SIG-M5 (cell line): ENCODE results near the gene MCC.

Experiments
- DNase-seq: peaks from one replicate; lab custom pipeline; 2025; lab: John Stamatoyannopoulos, UW

MCC gene

GRCh38 chr5:113108485-113108884 is 379.8 kb downstream of the MCC start:
- DNase-seq: no peak

DNA sequence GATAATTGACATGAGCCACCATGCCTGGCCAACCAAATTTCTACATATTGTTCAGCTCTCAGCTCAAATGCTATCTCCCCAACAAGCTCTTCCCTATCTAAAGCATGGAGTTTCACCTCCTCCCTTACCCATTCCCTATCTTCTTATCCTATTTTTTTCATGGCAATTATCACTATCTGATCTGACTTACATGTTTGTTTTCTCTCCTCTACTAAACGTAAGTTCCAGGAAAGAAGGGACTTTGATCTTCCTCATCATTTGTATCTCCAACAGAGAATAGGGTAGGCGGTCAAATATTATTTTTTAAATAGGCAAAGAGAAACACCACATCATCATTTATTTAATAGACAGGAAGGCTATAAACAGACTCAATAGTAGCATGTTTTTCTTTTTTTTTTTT is 381.4 kb downstream of the MCC start:
- no peak for DNase-seq

DNA sequence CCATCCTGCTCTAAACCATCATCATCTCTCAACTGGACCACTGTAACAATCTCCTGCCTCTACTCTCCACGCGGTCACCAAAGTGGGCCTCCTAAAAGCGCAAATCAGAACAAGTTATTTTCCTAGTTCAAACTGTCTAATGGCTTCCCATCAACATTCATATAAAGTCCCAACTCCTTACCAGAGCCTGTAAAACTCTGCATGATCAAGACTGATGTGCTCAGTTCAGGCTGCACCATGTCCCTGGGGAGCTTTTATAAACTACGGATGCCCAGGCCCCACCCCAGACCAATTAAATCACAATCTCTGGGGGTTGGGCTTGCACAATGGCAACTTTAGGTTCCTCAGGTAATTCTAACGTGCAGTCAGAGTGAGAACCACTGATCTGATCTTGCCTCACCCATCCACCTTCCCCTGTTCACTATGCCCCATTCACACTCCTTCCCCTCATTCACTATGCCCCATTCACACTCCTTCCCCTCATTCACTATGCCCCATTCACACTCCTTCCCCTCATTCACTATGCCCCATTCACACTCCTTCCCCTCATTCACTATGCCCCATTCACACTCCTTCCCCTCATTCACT is 382.5 kb downstream of the MCC start:
- no peak for DNase-seq

- DNase-seq: no peak
Measured at GRCh38 chr5:113103330-113103729, 384.9 kb downstream of the MCC start.

DNA sequence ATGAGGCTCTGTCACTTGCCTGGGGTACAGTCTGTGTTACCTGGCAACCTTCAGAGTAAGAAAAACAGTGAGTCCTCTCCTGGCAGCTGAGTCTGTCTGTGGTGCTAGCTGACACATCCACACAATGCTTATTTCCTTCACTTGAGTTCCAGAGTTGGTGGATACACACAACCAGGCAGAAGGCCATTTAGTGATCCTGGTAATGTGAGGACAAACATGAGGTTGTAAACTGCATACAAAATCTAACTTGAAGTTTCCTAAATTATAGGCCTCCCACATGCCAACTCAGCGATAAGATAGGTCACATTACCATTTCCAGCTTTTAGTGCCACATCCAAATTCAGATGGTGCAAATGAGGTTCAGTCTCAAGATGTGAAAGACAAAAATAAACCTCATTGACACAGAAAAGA is 386.1 kb downstream of the MCC start:
- DNase-seq: no peak

DNA sequence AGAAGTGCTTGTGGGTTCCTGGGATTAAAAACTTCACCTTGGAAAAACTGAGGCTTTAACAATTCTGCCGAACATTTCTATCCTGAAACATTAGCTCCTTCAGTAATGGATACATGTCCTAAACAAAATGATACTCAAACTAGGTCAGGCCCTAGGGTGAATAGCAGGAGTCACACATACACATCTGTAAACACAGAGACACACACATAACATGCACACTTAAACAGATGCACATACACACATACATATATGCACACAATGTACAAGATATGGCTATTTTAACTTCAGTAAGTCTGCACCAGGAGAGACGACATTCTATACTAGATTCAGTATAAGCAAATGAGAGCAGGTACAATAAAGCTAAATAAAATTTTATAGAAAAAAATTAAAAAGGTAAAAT is 387.3 kb downstream of the MCC start:
- DNase-seq: no peak

- no peak for DNase-seq
Measured at GRCh38 chr5:113099822-113100221, 388.4 kb downstream of the MCC start.

GRCh38 chr5:113098378-113098777 is 389.9 kb downstream of the MCC start:
- DNase-seq: no peak

- no peak for DNase-seq
Measured at GRCh38 chr5:113095831-113096230, 392.4 kb downstream of the MCC start.

DNA sequence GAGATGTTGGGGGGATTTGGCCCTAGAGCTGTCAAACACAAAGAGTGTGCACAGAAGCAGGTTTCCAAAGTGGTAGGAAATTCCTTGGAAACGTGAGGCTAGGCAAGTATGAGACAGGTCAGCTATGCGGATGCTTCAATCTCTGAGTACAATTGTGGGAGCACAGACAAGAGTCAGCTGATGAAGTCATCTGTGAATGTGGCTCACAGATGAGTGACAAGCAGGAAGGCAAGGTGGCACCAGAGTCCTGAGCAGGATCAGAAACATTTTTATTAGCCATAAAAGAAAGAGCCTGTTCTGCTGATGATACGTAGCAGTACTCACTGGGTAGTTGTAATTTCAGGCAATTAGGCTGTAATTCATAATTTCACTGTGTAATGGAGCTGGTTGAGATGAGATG is 394.7 kb downstream of the MCC start:
- DNase-seq: no peak

DNA sequence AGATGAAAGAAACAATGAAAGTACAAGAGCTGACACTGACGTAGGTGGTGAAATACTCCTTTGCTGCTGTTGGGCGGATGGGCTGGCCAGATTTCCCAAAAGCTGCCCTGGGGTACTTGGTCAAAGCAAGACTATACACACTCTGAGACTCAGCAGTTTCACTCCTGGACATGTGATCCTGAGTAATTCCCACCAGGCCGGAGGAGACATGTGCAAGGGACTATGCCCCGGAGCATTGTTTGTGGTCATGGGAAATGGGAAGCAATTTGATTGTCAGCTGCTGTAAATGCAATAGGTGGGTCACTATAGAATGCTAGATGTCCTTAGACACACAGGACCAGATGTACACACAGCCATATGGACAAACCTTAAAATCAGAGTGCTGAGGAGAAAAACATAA is 395.6 kb downstream of the MCC start:
- DNase-seq: no peak

DNA sequence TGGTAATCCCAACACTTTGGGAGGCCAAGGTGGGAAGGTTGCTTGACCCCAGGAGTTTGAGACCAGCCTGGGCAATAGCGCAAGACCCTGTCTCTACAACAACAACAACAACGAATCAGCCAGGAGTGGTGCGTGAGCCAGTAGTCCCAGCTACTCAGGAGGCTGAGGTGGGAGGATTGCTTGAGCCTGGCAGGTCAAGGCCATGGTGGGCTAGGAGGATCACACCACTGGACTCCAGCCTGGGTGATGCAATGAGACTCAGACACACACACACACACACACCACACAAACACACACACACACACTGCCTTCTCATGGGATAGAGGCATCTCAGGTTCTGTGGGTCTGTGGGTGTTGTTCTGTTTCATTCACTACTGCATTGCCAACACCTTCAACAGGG is 396.6 kb downstream of the MCC start:
- DNase-seq: no peak

GRCh38 chr5:113090336-113091106 is 397.7 kb downstream of the MCC start:
- no peak for DNase-seq

- DNase-seq: no peak
Measured at GRCh38 chr5:113089653-113090335, 398.5 kb downstream of the MCC start.

DNA sequence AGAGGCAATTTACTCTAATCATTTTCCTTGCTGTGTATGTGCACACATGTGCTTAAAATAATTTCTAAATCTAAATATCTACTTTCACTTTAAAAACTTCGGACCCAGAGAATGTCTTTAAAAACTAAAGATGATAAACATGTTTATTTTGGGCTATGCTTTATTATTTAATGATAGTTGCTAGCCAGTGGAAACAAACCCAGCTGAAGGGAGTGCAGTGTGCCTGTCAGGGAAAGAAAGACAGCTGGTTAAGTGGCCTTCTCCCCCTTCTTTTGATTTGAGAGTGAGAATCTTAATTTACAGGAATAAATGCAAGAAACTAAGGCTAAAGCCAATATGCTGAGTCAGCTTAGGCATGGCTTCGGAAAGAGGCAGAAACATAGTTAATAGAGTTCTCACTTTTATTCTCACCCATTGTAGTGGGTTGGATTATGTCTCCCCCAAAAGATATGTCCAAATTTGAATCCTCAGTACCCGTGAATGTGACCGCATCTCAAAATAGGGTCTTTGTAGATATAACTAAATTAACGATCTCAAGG is 400.2 kb downstream of the MCC start:
- DNase-seq: no peak

DNA sequence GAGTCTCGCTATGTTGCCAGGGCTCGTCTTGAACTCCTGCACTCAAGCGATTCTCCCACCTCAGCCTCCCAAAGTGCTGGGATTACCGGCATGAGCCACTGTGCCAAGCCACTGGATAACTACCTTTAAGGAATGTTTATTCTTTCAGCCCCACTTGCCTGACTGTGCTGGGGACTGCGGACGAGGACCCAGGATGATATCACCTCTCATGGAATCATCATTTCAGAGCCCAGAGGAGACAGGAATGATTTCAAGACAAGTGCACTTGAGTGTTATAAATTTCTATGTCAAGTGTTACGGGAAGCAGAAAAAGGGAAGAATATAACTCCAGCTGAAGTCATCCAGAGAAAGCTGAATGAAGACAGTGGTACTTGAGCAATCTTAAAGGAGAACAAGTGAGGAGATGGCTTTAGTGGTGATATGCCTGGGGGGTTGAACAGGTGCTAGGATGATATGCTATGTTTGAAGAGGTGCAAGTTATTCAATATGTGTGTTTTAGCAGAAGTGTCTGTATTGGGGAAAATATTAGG is 402.3 kb downstream of the MCC start:
- no peak for DNase-seq

DNA sequence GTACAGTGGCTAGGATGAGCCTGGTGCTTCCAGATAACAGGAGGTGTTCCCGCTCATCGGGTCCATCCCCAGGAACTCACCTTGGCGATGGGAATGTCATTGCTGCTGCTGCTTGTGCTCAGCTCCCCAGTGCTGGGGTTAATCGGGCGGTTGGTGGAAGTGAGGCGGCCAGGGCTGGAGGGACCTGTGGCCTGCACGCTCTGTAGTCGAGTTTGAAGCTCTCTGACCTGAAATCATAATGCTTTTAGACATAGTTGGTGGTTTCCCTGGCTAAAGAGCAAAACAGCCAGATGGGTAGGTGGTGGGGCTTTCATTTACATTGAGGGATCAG is 403.2 kb downstream of the MCC start:
- no peak for DNase-seq

DNA sequence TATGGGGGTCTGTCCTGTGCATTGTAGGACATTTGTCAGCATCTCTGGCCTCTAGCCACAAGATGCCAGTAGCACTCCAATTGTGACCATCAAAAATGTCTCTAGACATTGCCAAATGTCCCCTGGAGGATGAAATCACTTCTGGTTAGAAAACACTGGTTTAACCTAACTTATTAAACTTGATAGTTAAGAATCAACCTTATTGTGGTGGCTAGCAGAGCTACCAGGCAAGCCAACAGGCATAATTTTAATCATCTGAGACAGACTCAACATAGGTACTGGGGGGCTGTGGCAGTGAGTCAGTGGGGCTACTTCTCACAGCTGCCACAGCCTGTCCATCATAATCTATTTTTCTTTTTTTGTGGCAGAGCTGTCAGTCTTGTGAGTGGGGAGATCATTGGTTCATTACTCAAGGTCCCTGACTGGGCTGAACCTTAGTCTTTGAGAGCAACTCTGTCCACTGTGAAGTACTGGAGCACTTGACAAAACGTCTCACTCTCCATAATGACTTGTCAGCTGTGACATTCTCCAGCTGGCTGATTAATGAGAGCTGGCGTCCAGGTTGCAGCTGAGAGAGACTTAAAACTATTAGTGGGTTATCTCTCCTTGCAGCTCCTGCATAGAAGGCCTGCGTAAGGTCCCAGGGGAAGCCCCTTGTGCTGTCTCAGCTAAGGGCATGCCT is 403.7 kb downstream of the MCC start:
- no peak for DNase-seq

DNA sequence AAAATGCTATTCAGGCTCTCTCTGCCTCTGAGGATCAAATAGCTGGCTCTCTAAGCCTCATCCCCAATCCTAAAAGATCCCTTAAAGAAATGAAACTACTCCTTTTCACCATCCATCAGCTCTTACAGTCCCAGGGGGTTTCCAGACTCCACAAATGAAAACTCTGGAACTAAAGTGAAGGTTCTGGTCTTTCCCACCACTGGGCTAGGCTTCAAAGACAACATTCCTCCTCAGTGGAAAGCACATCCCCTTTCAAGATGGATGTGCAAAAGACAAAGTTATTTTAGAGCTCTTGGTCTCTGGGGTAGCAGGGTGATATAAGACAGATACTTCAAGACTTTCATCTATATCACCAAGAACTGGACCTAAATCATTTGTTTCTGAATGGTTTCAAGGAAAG is 404.8 kb downstream of the MCC start:
- DNase-seq: no peak

DNA sequence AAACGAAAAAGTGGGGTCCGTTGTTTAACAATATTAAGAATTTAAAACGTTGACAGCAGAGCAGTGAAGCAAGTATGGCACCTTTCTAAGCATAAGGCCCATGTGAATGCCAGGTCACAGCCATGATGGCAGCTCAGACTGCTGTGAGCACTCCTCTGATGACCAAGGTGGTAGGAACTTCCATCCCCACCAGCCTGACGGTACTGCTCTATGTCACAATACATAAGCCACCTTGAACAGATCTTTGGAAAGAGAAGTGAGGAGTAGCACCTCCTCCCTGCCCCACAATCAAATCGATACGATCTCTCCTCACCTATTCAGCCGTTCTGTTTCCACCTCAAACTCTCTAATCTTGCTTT is 405.7 kb downstream of the MCC start:
- DNase-seq: no peak

DNA sequence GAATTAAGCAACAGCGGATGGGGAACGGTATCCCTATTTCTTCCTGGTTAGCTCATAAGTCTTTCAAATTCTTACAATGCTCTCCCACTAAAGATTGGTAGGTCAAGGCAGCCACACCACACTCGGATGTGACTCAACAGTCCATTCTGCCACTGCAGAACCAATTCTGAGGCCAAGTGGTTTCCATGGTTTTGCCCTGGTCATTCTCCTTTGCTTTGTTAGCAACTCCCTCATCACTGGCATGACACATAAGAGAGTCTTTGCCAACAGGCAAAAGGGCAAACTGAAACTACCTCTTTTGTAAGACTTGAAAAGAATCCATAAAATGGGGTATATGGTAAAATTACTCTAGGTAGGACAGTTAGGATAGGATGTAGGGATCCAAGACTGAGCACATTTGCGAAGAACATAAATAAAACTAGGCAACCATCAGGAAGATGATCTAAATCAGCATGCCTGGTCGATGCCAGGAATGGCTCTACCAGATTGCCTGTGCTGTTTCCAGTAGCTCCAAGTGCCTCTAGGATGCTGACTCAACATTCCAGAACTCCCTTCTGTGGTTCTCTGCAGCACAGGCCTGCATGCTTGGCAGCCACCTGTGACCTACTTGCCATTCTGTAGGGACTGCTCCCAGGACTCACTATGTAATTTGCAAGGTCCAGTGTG is 406.2 kb downstream of the MCC start:
- DNase-seq: no peak
